ENCODE results near the gene STRIP1.
A peak's percentile ranks its signal among the peaks of the same experiment; 100 is the strongest.
"Not testable (repeated sequence)": the region's sequence is repeated elsewhere in the genome, so short reads cannot be mapped to it uniquely, and the experiment has no call there.

The STRIP1 gene

GRCh38 chr1:110068646-110069403 is 34.4 kb downstream of the STRIP1 start:
- DNase-seq (ENCODE audit: low spot score) = no peak

DNA sequence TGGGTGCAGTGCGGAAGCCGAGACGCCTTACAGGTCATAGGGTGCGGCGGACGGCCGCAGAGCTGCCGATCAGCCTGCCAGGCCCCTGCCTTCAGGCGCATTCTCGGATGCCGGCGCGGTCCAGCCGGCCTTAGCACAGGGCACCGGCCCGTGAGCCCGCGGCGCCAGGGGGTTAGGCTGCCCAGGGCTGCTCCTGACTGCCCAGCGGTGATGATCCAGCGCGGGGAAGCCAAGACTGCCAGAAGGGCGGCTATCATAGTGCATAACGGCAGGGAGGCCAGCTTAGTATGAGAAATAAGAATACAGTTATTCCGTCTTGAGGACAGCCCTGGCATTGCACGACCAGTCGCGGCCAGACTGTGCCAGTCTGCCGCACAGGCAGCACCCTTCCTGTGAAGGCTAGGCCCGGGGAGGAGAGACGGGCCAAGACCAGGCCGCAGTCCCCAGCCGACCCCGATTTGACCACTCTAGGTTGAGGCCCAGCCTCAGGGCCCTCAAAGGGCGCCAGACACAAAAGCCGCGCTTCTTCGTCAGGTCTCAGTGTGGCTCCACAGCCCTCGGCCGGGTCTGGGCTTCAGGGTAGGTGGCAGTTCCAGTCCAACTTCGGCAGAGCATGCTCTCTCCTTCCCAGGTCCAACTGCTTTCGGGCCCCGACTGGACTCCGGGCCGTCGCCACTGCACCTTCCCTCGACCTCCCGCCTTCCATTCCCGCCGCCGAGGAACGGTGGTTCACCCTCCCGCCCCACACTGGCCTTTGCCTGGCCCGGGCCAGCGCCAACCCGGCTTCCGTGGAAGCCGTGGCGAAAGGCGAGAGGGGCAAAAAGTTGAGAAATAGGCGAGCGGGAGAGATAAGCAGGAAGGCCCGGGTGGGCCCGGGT is 35.2 kb downstream of the STRIP1 start:
- DNase-seq (ENCODE audit: low spot score) = no peak

GRCh38 chr1:110070282-110070669 is 35.9 kb downstream of the STRIP1 start:
- DNase-seq (ENCODE audit: low spot score) = no peak

DNA sequence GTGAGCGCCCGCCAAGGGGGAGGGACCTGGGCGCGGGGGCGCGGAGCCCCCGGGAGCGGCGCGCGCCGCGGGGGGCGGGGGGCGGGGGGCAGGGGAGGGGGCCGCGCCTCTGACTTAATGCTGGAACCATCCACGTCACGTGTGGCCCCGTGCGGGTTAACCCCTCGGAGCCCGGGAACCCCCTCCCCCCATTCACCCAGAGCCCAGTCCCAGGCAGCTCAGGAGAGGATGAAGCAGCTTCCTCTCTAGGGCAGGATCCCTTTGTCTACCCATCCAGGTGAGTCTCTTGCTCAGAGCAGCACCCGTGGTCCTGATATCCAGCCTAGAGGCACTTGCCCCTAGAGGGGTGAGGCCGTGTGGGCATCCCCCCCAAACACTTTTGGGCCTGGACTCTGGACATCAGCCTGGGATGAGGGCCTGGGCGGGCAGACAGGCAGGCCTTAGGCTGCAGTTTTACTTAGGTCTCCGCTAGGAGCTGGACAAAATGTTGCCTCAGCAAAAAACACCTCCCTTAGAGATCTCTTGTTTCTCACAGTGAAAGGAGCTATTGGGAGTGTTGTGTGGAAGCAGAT is 36.3 kb downstream of the STRIP1 start, which contains the start of gene ALX3:
TSS of gene ALX3 (minus strand) at position 2 of the 572 bp plus-strand sequence. CDS start 60 bp downstream, outside the sequence.
- DNase-seq (ENCODE audit: low spot score) = no peak

GRCh38 chr1:110074166-110074565 is 39.7 kb downstream of the STRIP1 start:
- DNase-seq (ENCODE audit: low spot score) = no peak

DNA sequence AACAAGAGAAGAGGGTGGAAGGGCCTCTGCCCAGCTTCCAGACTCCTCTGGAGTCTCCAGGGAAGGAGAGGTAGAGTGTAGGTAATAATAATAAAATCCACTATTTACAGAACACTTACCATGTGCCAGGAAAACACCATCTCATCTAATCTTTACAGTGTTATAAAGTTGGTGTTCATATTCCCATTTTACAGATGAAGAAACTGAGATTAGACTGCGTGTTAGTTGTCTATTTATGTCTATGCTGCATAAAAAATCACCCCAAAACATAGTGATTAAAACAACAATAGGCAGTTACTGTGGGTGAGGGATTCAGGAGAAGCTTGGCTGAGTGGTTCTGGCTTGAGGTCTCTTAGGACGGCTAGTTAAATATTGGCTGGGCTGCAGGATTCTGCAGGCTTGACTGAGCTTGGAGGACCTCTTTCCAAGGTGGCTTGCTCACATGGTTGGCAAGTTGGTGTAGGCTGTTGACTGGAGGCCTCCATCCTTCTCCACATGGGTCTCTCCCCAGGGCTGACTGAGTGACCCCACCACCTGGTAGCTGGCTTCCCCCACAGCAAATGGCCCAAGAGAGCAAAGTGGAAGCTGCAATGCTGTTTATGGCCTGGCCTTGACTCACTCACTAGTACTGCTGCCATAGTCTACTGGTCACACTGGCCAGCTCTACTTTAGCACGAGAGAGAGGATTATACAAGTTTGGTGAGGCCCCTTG is 42.5 kb downstream of the STRIP1 start:
- no peak for DNase-seq (ENCODE audit: low spot score)

GRCh38 chr1:110079995-110080394 is 45.6 kb downstream of the STRIP1 start:
- not testable (repeated sequence) for DNase-seq (ENCODE audit: low spot score)

DNA sequence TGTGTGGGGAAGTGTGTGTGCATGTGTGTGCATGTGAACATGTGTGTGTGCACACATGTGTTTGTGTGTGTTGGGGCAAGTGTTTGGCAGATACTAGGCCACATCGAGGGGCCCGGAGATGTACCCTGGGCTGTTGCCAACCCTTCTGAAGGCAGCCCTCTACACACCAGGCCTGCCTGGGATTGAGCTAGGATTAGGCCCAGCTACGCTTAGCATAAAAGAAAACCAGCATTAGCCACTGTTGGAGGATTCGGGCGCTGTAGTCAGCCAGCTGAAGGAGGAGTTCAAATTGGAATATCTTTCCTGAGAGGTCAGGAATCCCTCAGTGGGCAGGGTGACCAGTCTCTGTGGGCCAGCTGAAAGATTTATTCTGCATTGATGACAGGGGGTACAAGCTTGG is 46.6 kb downstream of the STRIP1 start:
- DNase-seq (ENCODE audit: low spot score) = no peak

- DNase-seq (ENCODE audit: low spot score) = no peak
These were observed 48.1 kb downstream of the STRIP1 start for GRCh38 chr1:110082477-110082876.

DNA sequence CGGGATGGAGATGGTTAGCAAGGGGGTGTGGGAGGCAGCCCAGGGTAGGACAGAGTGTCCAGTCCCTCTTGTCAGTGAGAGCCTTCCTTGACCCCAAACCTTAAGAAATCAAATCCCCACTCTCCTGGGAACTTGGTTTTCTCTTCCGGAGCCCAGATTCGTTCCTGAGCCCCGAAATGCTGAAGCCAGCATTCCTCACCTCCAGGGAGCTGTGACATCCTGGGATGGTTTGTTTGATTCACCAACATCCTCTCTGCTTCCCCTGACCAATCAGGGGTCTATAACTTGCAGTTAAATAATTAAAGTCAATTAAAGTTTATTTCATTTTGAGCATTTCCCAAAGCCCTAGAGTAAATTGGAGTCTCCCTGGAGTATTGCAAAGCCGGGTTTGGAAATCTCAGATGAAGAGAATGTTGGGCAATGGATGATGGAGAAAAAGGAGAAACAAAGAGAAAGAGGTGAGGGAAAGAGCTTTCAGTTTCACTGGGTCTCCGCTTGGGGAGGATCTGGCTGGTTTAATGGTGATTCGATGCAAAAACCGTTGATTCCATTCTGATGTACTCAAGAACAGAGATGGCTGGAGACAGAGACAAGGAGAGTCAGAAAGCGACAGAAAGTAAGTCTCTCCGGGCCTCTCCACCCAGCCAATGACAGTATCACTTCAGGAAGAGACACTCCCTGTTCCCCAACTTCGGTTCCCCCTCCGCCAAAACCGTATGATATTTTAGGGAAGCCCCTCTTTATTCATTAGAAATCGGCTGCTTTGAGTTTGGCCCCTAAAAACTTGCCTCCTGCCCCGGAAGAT is 48.8 kb downstream of the STRIP1 start:
- peak; percentile 15 for DNase-seq (ENCODE audit: low spot score)

GRCh38 chr1:110083866-110084226 is 49.4 kb downstream of the STRIP1 start:
- DNase-seq (ENCODE audit: low spot score) = no peak

DNA sequence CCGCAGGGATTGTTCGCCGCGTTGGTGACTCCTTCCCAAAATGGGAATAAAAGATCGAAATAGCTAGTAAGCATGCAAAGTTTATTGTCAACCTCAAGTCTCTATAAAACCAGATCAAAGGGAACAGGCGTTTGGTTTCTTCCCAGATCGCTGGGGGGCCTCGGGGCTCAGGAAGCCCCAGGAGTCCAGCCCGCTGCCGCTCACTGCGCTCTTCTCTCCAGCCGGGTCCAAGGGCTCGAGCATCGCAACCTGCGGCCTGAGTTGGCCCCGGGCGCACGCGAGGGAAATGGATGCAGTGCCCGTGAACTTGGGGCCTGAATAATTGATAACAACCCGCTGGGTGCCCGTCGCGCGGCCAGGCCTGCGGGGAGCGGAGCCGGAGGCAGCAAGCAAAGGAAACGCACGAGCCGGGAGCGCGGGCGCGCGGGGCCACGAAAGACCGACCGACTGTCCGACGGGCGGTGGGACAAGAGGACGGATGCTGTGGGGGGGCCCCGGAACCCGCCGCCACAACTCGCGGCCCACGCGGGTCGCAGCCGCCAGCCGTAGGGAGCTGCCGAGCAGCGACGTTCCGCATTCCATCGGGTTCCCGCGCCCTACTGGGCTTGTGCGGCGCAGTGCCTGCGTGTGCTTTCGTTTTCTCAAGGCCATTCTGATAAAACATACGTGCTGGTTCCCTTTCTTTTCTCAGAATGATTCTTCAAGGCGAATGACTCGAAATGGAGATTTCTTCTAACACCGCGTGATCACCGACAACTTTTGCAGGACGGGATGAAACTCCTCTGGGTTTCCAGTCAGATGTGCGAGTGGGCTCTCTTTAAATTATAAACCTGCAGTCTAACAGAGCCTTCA is 50.0 kb downstream of the STRIP1 start:
- DNase-seq (ENCODE audit: low spot score) = peak; percentile 53

DNA sequence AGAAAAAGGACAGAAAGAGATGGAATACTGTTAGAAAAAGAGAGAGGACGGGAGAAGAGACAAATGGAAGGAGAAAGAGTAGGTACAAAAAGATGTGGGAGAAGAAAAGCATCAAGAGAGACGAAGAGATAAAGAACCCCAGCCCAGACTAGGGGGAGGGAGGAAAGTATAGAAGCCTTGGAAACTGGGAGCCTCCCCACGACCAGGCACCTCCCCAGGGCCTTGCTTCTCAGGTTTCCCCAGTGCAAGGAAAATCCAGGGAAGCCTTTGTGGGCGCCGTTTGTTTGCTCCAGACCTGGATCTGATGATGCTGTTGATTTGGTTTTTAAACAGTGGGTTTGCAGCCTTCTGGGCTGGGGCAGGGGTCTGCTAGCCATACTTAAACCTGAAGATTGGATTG is 51.2 kb downstream of the STRIP1 start:
- no peak for DNase-seq (ENCODE audit: low spot score)

DNA sequence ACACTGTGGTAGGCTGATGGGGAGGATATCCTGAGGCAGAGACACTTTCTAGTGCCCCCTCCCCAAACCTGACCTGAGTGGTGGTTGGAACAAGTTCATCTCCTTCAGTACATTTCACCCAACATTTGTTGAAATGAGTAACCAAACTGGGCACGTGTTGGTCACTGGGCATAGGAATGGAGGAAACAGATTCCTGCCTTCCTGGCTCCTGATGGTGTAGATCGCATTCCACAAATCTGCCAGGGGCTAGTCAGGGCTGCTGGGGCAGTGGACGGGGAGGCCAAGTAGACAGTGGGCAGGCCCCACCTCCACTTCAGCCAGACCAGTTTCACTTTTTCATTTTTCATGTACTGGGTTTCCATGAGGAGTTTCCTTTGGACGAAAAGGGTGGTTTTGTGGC is 52.5 kb downstream of the STRIP1 start:
- no peak for DNase-seq (ENCODE audit: low spot score)

- DNase-seq (ENCODE audit: low spot score) = peak; percentile 68
These were observed 53.7 kb downstream of the STRIP1 start for GRCh38 chr1:110087812-110088738.

DNA sequence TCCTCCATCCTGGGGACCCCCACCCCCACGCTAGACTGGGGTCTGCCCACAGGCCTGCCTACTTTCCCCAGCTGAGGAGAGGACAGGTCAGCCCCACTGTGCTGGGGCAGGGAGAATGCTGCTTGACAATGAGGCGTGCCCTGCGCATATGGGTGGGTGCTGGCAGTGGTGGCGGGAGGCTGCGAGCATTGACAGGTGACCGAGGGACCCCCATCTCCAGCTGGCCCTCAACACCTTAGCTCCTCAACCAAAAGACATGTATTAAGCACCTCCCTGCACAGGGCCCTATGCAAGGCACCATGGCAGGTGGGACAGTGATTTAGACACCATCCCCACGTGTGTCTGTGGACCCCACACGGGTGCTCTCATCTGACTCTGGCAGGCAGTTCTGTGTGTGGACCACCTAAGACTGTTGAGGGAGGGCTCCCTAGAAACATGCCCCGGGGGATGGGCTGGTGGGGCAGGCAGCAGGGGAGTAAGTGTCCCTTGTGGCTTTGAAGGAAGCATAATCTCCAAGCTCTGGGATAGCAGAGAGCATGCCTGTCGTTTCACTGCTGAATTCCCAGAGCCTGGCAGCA is 54.4 kb downstream of the STRIP1 start:
- no peak for DNase-seq (ENCODE audit: low spot score)

GRCh38 chr1:110089561-110090275 is 55.3 kb downstream of the STRIP1 start:
- no peak for DNase-seq (ENCODE audit: low spot score)

- DNase-seq (ENCODE audit: low spot score) = no peak
These were observed 57.0 kb downstream of the STRIP1 start for GRCh38 chr1:110091381-110091780.
